GM19324 (cell line): Measurements from ENCODE around the gene TNN.

Experiments used
- ATAC-seq: cut with Tn5 transposase; IDR thresholded peaks from one replicate; pipeline ENCODE4 v1.9.1; 2021; ENCODE audit warnings: mild to moderate bottlenecking, moderate library complexity; ENCODE audit not compliant: unreplicated experiment, low FRiP score

The TNN gene

GRCh38 chr1:175195281-175195680 is 127.6 kb downstream of the TNN start:
- no peak for ATAC-seq

- ATAC-seq, result no peak
These were observed 128.2 kb downstream of the TNN start for GRCh38 chr1:175195798-175196197.

- ATAC-seq, result no peak
These were observed 129.9 kb downstream of the TNN start for GRCh38 chr1:175197531-175197930.
